GM21447 (cell line): ENCODE measurements around the gene C6orf141.
"Not testable (repeated sequence)": the region's sequence is repeated elsewhere in the genome, so short reads cannot be mapped to it uniquely, and the experiment has no call there.

ENCODE experiments used
- ATAC-seq: cut with Tn5 transposase; IDR thresholded peaks from one replicate; pipeline ENCODE4 v1.9.1; 2021; ENCODE audit not compliant: unreplicated experiment

C6orf141 gene

GRCh38 chr6:49570474-49571079, 20.1 kb downstream of the C6orf141 start:
- no peak for ATAC-seq

GRCh38 chr6:49576618-49577017, 26.1 kb downstream of the C6orf141 start:
- no peak for ATAC-seq

DNA sequence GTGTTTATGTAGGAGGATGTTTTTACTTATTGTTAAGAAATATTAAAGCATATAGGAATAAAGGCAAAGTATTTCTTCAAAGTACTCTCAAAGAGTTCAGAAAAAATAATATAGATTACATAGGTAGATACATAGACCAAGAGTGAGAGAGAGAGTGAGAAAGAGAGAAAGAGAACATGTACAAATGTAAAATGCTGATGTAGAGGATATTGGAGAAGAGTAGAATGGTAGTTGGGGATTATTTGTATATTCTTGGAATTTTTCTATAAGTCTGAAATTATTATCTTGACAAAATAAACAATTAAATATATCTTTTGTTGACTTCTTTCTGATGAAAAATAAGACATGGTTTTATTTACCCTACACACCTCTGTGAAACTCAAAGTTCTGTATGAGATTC, 29.2 kb downstream of the C6orf141 start:
- ATAC-seq = no peak

- no peak for ATAC-seq
Measured at GRCh38 chr6:49582529-49582928, 32.1 kb downstream of the C6orf141 start.

- ATAC-seq = not testable (repeated sequence)
Measured at GRCh38 chr6:49587262-49587661, 36.8 kb downstream of the C6orf141 start.
